H1 (cell line): ENCODE results near the gene DPP10. TPM values are rescaled to one million over a fixed set of nuclear protein-coding genes. Genes with fewer than 3 reads are reported as not detected.

Source experiments
- GABPA ChIP-seq: IDR thresholded peaks from 2 replicates; pipeline ENCODE4 v1.6.1; 2011; ENCODE audit warnings: mild to moderate bottlenecking, low read length, moderate library complexity, borderline replicate concordance; ENCODE audit not compliant: insufficient read depth
- polyA plus RNA-seq, 7 experiments: library from polyadenylated mRNA; depleted of rRNA in 3 of 7; stranded (reverse) in 5 of 7; unstranded in 2 of 7; fragments of >200 nt in 5 of 7; fragments of 200-250 nt in 2 of 7; gene quantifications; 1 replicate in 5 of 7; 2 replicates in 1 of 7; 4 replicates in 1 of 7; pipeline versions ENCODE4 v1.2.1 to v1.2.3, GENCODE V29; 2011 to 2013; ENCODE audit warnings: missing spikeins in 2 of 7, mixed read lengths in 2 of 7
- total RNA-seq: library from RNA; stranded (reverse); fragmentation: NEBNext Ultra II Directional; extraction: Animal tissue kit (Norgen Biotek cat#: 25700); gene quantifications from 2 replicates; pipeline ENCODE4 v1.2.1, GENCODE V29; 2021

The DPP10 gene
- total and polyA plus RNA-seq, 2 of the 8 experiments (the other 6 are each of a cell fraction or from before 2014, with no cell fraction given) = 3.3 to 7.2 TPM

DNA sequence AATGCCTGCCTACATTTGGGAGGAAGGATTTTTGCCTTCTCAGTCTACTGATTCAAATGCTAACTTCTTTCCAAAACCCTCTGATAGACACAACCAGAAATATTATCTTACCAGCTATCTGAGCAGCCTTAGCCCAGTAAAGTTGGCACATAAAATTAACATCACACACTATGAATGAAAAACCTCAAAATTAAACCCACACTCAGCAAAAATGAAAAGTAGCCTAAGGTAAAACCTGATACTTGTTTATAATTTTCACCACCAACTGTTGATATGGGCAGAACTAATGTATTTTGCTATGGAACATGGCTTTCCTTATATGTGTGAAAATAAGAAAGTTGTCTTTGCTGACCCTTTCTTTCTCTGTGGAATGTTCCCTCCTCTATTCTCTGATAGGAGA, 226.0 kb downstream of the DPP10 start (continued):
- TF ChIP-seq GABPA = no peak
